Breast epithelium (tissue), 4 donors: ENCODE results near the gene FXYD4. TPM values are rescaled to one million over a fixed set of nuclear protein-coding genes. Genes with fewer than 3 reads are reported as not detected.
"Not testable (repeated sequence)": the region's sequence is repeated elsewhere in the genome, so short reads cannot be mapped to it uniquely, and the experiment has no call there.

ENCODE experiments used
- DNase-seq, 2 donors: peaks; one replicate each; pipeline ENCODE4 v3.0.0-alpha.2; 2019; ENCODE audit warnings: low spot score in 2 of 2
- H3K27ac ChIP-seq, 2 donors: fragments of 200-600 bp; sonication (generic) in 1 of 2; one replicate each; pipeline ENCODE4 v1.5.1; 2016 to 2019; ENCODE audit warnings: mild to moderate bottlenecking in 1 of 2
- H3K27me3 ChIP-seq, 2 donors: fragments of 200-600 bp; sonication (generic) in 1 of 2; one replicate each; pipeline versions ENCODE4 v1.5.1 to v1.6.0; 2017 to 2019; ENCODE audit warnings: control low read depth in 1 of 2, mild to moderate bottlenecking in 1 of 2
- H3K36me3 ChIP-seq: fragments of 200-600 bp; one replicate; pipeline ENCODE4 v1.5.1; 2019
- H3K4me1 ChIP-seq, 2 donors: fragments of 200-600 bp; sonication (generic); one replicate each; pipeline ENCODE4 v1.5.1; 2016 to 2019; ENCODE audit warnings: control low read depth in 1 of 2
- H3K4me3 ChIP-seq, 3 donors: fragments of 200-600 bp; sonication (generic); 1 replicate in 2 of 3; 2 replicates in 1 of 3; pipeline ENCODE4 v1.5.1; 2016 to 2019; ENCODE audit warnings: mild to moderate bottlenecking in 3 of 3, moderate library complexity in 2 of 3
- H3K9me3 ChIP-seq, 2 donors: fragments of 200-600 bp; sonication (generic) in 1 of 2; one replicate each; pipeline ENCODE4 v1.5.1; 2016 to 2019; ENCODE audit warnings: control low read depth in 1 of 2
- CTCF ChIP-seq, 3 donors: fragments of 450-650 bp; IDR thresholded peaks; one replicate each; pipeline ENCODE4 v1.5.1; 2016 to 2017; ENCODE audit warnings: antibody characterized with exemption in 3 of 3, mild to moderate bottlenecking in 3 of 3, moderate library complexity in 3 of 3
- POLR2A ChIP-seq: fragments of 450-650 bp; IDR thresholded peaks from one replicate; pipeline ENCODE4 v1.6.1; 2016; ENCODE audit warnings: antibody characterized with exemption, mild to moderate bottlenecking, moderate library complexity
- POLR2AphosphoS5 ChIP-seq, 3 donors: sonication (generic); formaldehyde crosslinking; IDR thresholded peaks; one replicate each; pipeline ENCODE4 v1.6.1; 2017; ENCODE audit warnings: antibody characterized with exemption in 3 of 3
- intact Hi-C: fragments of 100-400 bp; cut with DNase I; formaldehyde crosslinking; loops from one replicate; pipeline ENCODE4 v1.15.1; 2023; ENCODE audit warnings: low total_unique reads
- total RNA-seq, 3 donors: library from RNA; depleted of rRNA; stranded (reverse); fragments of >200 nt; gene quantifications; one replicate each; pipeline ENCODE4 v1.1.0, GENCODE V29; 2016

FXYD4 gene
- total RNA-seq, 3 donors from 2014 or later = not detected

GRCh38 chr10:43421519-43421918, 50.1 kb downstream of the FXYD4 start:
- Histone ChIP-seq H3K4me1 (no peaks in the 10 kb centered on the region), H3K36me3 (no peaks in the 10 kb centered on the region), H3K9me3 (no peaks in the 10 kb centered on the region), H3K27me3 (no peaks in the 10 kb centered on the region), H3K27ac (peak overlapping the region; percentile 90 to 94), H3K4me3 (peak overlapping the region in 1 of 3 donors; percentile 63)
- TF ChIP-seq POLR2A = no peak
- TF ChIP-seq POLR2AphosphoS5 (IDR thresholded peaks at IDR 0.05) = no peak
- TF ChIP-seq CTCF (IDR thresholded peaks at IDR 0.05) = no peak
- intact Hi-C loops = loop anchor here (5.0 kb wide), 1 partner anchor 469 kb away; no protein-coding TSS in a partner anchor
- DNase-seq = no peak

DNA sequence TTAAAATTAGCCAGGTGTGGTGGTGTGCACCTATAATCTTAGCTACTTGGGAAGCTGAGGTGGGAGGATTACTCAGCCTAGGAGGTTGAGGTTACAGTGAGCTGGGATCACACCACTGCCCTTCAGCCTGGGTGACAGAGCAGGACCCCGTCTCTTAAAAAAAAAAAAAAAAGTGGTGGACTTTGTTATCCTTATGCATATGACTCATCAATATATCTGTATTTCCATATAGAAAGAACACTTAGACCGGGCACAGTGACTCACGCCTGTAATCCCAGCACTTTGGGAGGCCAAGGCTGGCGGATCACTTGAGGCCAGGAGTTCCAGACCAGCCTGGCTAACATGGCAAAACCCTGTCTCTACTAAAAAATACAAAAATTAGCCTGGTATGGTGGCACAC, 50.5 kb downstream of the FXYD4 start:
- not testable (repeated sequence) for H3K4me3 ChIP-seq, H3K9me3 ChIP-seq, H3K36me3 ChIP-seq, H3K4me1 ChIP-seq, DNase-seq, H3K27me3 ChIP-seq
- H3K27ac ChIP-seq = peak overlapping the region; percentile 90 to 94
- intact Hi-C loops = loop anchor here (5.0 kb wide), 1 partner anchor 470 kb away; no protein-coding TSS in a partner anchor

- H3K27me3 ChIP-seq = no peaks in the 10 kb centered on the region
- intact Hi-C loops = loop anchor here (5.0 kb wide), 1 partner anchor 472 kb away; no protein-coding TSS in a partner anchor
- H3K27ac ChIP-seq = no peak overlapping the region
- no peaks in the 10 kb centered on the region for H3K9me3 ChIP-seq
- TF ChIP-seq CTCF (IDR thresholded peaks at IDR 0.05) = no peak
- no peak for TF ChIP-seq POLR2A
- no peak for DNase-seq
- H3K36me3 ChIP-seq = no peaks in the 10 kb centered on the region
- no peak overlapping the region for H3K4me3 ChIP-seq
- no peaks in the 10 kb centered on the region for H3K4me1 ChIP-seq
These were observed 53.0 kb downstream of the FXYD4 start for GRCh38 chr10:43424416-43424815.

Other genes starting within 250 kb of the FXYD4 start
- 10 to 100 TPM; 21.6 to 35.5 (median 27.8) TPM for gene CSGALNACT2, start 233.2 kb upstream of the FXYD4 start, total RNA-seq
- gene RASGEF1A, start 104.6 kb upstream of the FXYD4 start, total RNA-seq = 10 to 100 TPM in 2 of 3 donors, 1 to 10 TPM in 1; 1.1 to 15.8 (median 11.5) TPM
- gene HNRNPF, start 37.5 kb downstream of the FXYD4 start, total RNA-seq = 100 to 1,000 TPM; 175 to 213 (median 207) TPM
- gene ZNF487, start 65.5 kb downstream of the FXYD4 start, total RNA-seq = 10 to 100 TPM in 2 of 3 donors, 1 to 10 TPM in 1; 8.5 to 16.4 (median 12.8) TPM
- gene ZNF239, start 203.0 kb downstream of the FXYD4 start, total RNA-seq = 1 to 10 TPM; 2.7 to 9.1 (median 8.5) TPM
- gene ZNF485, start 234.8 kb downstream of the FXYD4 start, total RNA-seq = 1 to 10 TPM; 3.9 to 4.5 (median 4.0) TPM